Activated T-cell treated with anti-CD3 and anti-CD28 coated beads, Interleukin-2, amount 50 U/mL, for 72 hours (primary cell): ENCODE measurements around the gene FAM111A. TPM values are rescaled to one million over a fixed set of nuclear protein-coding genes. Genes with fewer than 3 reads are reported as not detected.

Experiments
- ATAC-seq, 2 donors: fragments of 150-1000 bp; cut with Tn5 transposase; replicated peaks in 1 of 2; 2 replicates each; pipeline ENCODE4 v1.10.0; 2021; ENCODE audit warnings: moderate library complexity in 2 of 2, mild to moderate bottlenecking in 1 of 2
- DNase-seq, 2 donors: peaks; one replicate each; pipeline ENCODE4 v3.0.0; 2021 to 2022; ENCODE audit warnings: mixed read lengths in 1 of 2
- H3K27ac Mint-ChIP-seq: one replicate; pipeline ENCODE4 v1.8.0; 2022; ENCODE audit warnings: mild to moderate bottlenecking, moderate library complexity, mixed read lengths
- H3K27me3 Mint-ChIP-seq: one replicate; pipeline ENCODE4 v1.8.0; 2022; ENCODE audit warnings: low read depth, mixed read lengths
- H3K36me3 Mint-ChIP-seq, 2 donors: one replicate each; pipeline ENCODE4 v1.8.0; 2022; ENCODE audit warnings: mixed read lengths in 2 of 2, mild to moderate bottlenecking in 1 of 2; ENCODE audit not compliant: insufficient read depth in 2 of 2
- H3K4me1 Mint-ChIP-seq: one replicate; pipeline ENCODE4 v1.8.0; 2022; ENCODE audit warnings: low read depth, mixed read lengths
- H3K4me3 Mint-ChIP-seq, 2 donors: one replicate each; pipeline ENCODE4 v1.8.0; 2022; ENCODE audit warnings: mild to moderate bottlenecking in 2 of 2, mixed read lengths in 2 of 2, moderate library complexity in 2 of 2
- H3K9me3 Mint-ChIP-seq, 2 donors: one replicate each; pipeline ENCODE4 v1.8.0; 2022; ENCODE audit warnings: mixed read lengths in 2 of 2
- total RNA-seq, 2 donors: library from RNA; stranded (reverse); gene quantifications; one replicate each; pipeline ENCODE4 v1.2.3, GENCODE V29; 2022

The FAM111A gene
- total RNA-seq, 2 donors from 2014 or later: 117 to 140 TPM

DNA sequence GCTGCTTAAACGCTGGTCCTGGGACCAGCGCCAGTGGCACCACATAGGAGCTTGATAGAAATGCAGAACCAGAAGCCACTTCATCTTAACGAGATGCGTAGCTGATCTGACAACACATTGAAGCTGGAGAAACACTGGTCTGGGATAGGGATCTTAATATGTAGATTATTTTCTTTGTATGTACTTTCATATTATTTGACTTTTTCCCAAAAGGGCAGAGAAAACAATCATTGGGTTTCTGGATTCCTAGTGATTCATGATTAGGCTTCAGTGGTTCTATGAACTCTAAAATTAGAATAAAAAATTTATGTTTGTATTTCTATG, 57.7 kb downstream of the FAM111A start:
- DNase-seq: no peak
- H3K4me3 Mint-ChIP-seq: no peak overlapping the region
- ATAC-seq: peak in 1 of 2 donors; percentile 15
- peaks cover 13% of the 10 kb centered on the region for H3K4me1 Mint-ChIP-seq
- H3K9me3 Mint-ChIP-seq: peaks cover 0 to 2% of the 10 kb centered on the region in 2 donors
- peaks cover 30% of the 10 kb centered on the region for H3K27me3 Mint-ChIP-seq
- H3K36me3 Mint-ChIP-seq: peaks cover 0 to 2% of the 10 kb centered on the region in 2 donors
- H3K27ac Mint-ChIP-seq: no peak overlapping the region

DNA sequence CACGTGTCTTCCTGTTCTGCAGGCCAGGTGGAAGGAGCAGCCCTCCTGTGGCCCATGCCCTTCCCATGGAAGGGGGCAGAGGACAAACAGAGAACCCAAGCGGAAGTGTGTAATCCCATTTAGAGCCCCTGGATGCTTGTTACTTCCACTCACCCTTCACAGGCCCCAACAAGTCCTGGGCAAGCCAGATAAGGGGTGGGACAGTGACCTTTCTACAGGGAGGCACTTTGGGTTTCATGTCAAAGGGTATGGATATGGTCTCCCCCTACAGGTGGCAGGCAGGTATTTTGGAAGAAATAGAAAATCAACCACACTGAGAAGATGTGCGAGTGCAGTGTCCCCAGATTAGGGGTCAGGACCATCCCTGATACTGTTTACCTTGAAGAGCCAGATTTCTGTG, 58.7 kb downstream of the FAM111A start:
- Mint-ChIP-seq H3K36me3 (peaks cover 0 to 2% of the 10 kb centered on the region in 2 donors), H3K4me1 (peaks cover 13% of the 10 kb centered on the region), H3K9me3 (peaks cover 0 to 2% of the 10 kb centered on the region in 2 donors), H3K27ac (no peak overlapping the region), H3K27me3 (peaks cover 30% of the 10 kb centered on the region), H3K4me3 (no peak overlapping the region)
- ATAC-seq (peak in 1 of 2 donors; percentile 33), DNase-seq (no peak)

Other genes with a start within 250 kb of the FAM111A start
- gene GLYATL1, start 203.4 kb upstream of the FAM111A start, total RNA-seq: under 1 TPM in 1 of 2 donors, not detected in 1; 0.24 TPM
- gene GLYATL1B, start 56.5 kb upstream of the FAM111A start, total RNA-seq: not detected
- 1 to 10 TPM; 7.4 to 9.1 TPM for gene FAM111B, start 35.6 kb upstream of the FAM111A start, total RNA-seq
- gene DTX4, start 29.3 kb downstream of the FAM111A start, total RNA-seq: under 1 TPM in 1 of 2 donors, not detected in 1; 0.70 TPM
- under 1 TPM in 1 of 2 donors, not detected in 1; 0.05 TPM for gene MPEG1, start 70.1 kb downstream of the FAM111A start, total RNA-seq
- gene OR5AN1, start 216.0 kb downstream of the FAM111A start, total RNA-seq: not detected